ENCODE results near the gene KRT31.

- TF ChIP-seq POLR2A (IDR thresholded peaks at IDR 0.05), result no peak
- no peak for TF ChIP-seq CTCF (IDR thresholded peaks at IDR 0.05)
Measured at GRCh38 chr17:41393294-41393693, 4.1 kb downstream of the KRT31 start.
